ENCODE data around the gene P2RY6.

Gene P2RY6

GRCh38 chr11:73322382-73323306 is 50.5 kb downstream of the P2RY6 start:
- H3K4me3 ChIP-seq (ENCODE audit: insufficient read depth, low read depth, low read length, poor library complexity, severe bottlenecking) = no peak overlapping the region
- DNase-seq = no peak
- H3K4me1 ChIP-seq (ENCODE audit: control insufficient read depth, insufficient read depth, low read length, poor library complexity, severe bottlenecking) = no peaks in the 10 kb centered on the region
- no peak overlapping the region for H3K27ac ChIP-seq (ENCODE audit: insufficient read depth, low read length, poor library complexity, severe bottlenecking)
- no peaks in the 10 kb centered on the region for H3K9me3 ChIP-seq (ENCODE audit: control insufficient read depth, low read length)
- no peaks in the 10 kb centered on the region for H3K36me3 ChIP-seq (ENCODE audit: control insufficient read depth, insufficient read depth, low read length)
- H3K27me3 ChIP-seq (replicated peaks; ENCODE audit: control insufficient read depth, insufficient read depth, low read length, poor library complexity, severe bottlenecking) = no peaks in the 10 kb centered on the region

GRCh38 chr11:73323464-73323863 is 51.3 kb downstream of the P2RY6 start:
- Histone ChIP-seq H3K27ac (ENCODE audit: insufficient read depth, low read length, poor library complexity, severe bottlenecking) (no peak overlapping the region), H3K36me3 (ENCODE audit: control insufficient read depth, insufficient read depth, low read length) (no peaks in the 10 kb centered on the region), H3K27me3 (replicated peaks; ENCODE audit: control insufficient read depth, insufficient read depth, low read length, poor library complexity, severe bottlenecking) (no peaks in the 10 kb centered on the region), H3K4me1 (ENCODE audit: control insufficient read depth, insufficient read depth, low read length, poor library complexity, severe bottlenecking) (no peaks in the 10 kb centered on the region), H3K9me3 (ENCODE audit: control insufficient read depth, low read length) (no peaks in the 10 kb centered on the region), H3K4me3 (ENCODE audit: insufficient read depth, low read depth, low read length, poor library complexity, severe bottlenecking) (no peak overlapping the region)
- no peak for DNase-seq

GRCh38 chr11:73324116-73324515 is 52.0 kb downstream of the P2RY6 start:
- no peak for DNase-seq
- Histone ChIP-seq H3K36me3 (ENCODE audit: control insufficient read depth, insufficient read depth, low read length) (no peaks in the 10 kb centered on the region), H3K27ac (ENCODE audit: insufficient read depth, low read length, poor library complexity, severe bottlenecking) (no peak overlapping the region), H3K9me3 (ENCODE audit: control insufficient read depth, low read length) (no peaks in the 10 kb centered on the region), H3K27me3 (replicated peaks; ENCODE audit: control insufficient read depth, insufficient read depth, low read length, poor library complexity, severe bottlenecking) (no peaks in the 10 kb centered on the region), H3K4me3 (ENCODE audit: insufficient read depth, low read depth, low read length, poor library complexity, severe bottlenecking) (no peak overlapping the region), H3K4me1 (ENCODE audit: control insufficient read depth, insufficient read depth, low read length, poor library complexity, severe bottlenecking) (no peaks in the 10 kb centered on the region)

- Histone ChIP-seq H3K36me3 (ENCODE audit: control insufficient read depth, insufficient read depth, low read length) (no peaks in the 10 kb centered on the region), H3K9me3 (ENCODE audit: control insufficient read depth, low read length) (no peaks in the 10 kb centered on the region), H3K27me3 (replicated peaks; ENCODE audit: control insufficient read depth, insufficient read depth, low read length, poor library complexity, severe bottlenecking) (no peaks in the 10 kb centered on the region), H3K27ac (ENCODE audit: insufficient read depth, low read length, poor library complexity, severe bottlenecking) (no peak overlapping the region), H3K4me3 (ENCODE audit: insufficient read depth, low read depth, low read length, poor library complexity, severe bottlenecking) (no peak overlapping the region), H3K4me1 (ENCODE audit: control insufficient read depth, insufficient read depth, low read length, poor library complexity, severe bottlenecking) (no peaks in the 10 kb centered on the region)
- DNase-seq = no peak
Observed at GRCh38 chr11:73324665-73325035, 52.5 kb downstream of the P2RY6 start.

GRCh38 chr11:73325036-73325981 is 53.2 kb downstream of the P2RY6 start:
- Histone ChIP-seq H3K9me3 (ENCODE audit: control insufficient read depth, low read length) (no peaks in the 10 kb centered on the region), H3K27ac (ENCODE audit: insufficient read depth, low read length, poor library complexity, severe bottlenecking) (no peak overlapping the region), H3K4me3 (ENCODE audit: insufficient read depth, low read depth, low read length, poor library complexity, severe bottlenecking) (no peak overlapping the region), H3K36me3 (ENCODE audit: control insufficient read depth, insufficient read depth, low read length) (no peaks in the 10 kb centered on the region), H3K27me3 (replicated peaks; ENCODE audit: control insufficient read depth, insufficient read depth, low read length, poor library complexity, severe bottlenecking) (no peaks in the 10 kb centered on the region), H3K4me1 (ENCODE audit: control insufficient read depth, insufficient read depth, low read length, poor library complexity, severe bottlenecking) (no peaks in the 10 kb centered on the region)
- DNase-seq = no peak

GRCh38 chr11:73326929-73327811 is 55.0 kb downstream of the P2RY6 start:
- H3K4me1 ChIP-seq (ENCODE audit: control insufficient read depth, insufficient read depth, low read length, poor library complexity, severe bottlenecking) = no peaks in the 10 kb centered on the region
- H3K9me3 ChIP-seq (ENCODE audit: control insufficient read depth, low read length) = no peaks in the 10 kb centered on the region
- no peaks in the 10 kb centered on the region for H3K36me3 ChIP-seq (ENCODE audit: control insufficient read depth, insufficient read depth, low read length)
- H3K27ac ChIP-seq (ENCODE audit: insufficient read depth, low read length, poor library complexity, severe bottlenecking) = no peak overlapping the region
- no peak overlapping the region for H3K4me3 ChIP-seq (ENCODE audit: insufficient read depth, low read depth, low read length, poor library complexity, severe bottlenecking)
- DNase-seq = no peak
- H3K27me3 ChIP-seq (replicated peaks; ENCODE audit: control insufficient read depth, insufficient read depth, low read length, poor library complexity, severe bottlenecking) = no peaks in the 10 kb centered on the region

- no peaks in the 10 kb centered on the region for H3K9me3 ChIP-seq (ENCODE audit: control insufficient read depth, low read length)
- no peak for DNase-seq
- no peaks in the 10 kb centered on the region for H3K27me3 ChIP-seq (replicated peaks; ENCODE audit: control insufficient read depth, insufficient read depth, low read length, poor library complexity, severe bottlenecking)
- no peaks in the 10 kb centered on the region for H3K36me3 ChIP-seq (ENCODE audit: control insufficient read depth, insufficient read depth, low read length)
- no peak overlapping the region for H3K4me3 ChIP-seq (ENCODE audit: insufficient read depth, low read depth, low read length, poor library complexity, severe bottlenecking)
- H3K27ac ChIP-seq (ENCODE audit: insufficient read depth, low read length, poor library complexity, severe bottlenecking) = no peak overlapping the region
- H3K4me1 ChIP-seq (ENCODE audit: control insufficient read depth, insufficient read depth, low read length, poor library complexity, severe bottlenecking) = no peaks in the 10 kb centered on the region
Observed at GRCh38 chr11:73327812-73328364, 55.8 kb downstream of the P2RY6 start.

- H3K4me1 ChIP-seq (ENCODE audit: control insufficient read depth, insufficient read depth, low read length, poor library complexity, severe bottlenecking) = no peaks in the 10 kb centered on the region
Observed at GRCh38 chr11:73330569-73331093, 58.5 kb downstream of the P2RY6 start.

More at GRCh38 chr11:73330569-73331093, 58.5 kb downstream of the P2RY6 start:
- Histone ChIP-seq H3K36me3 (ENCODE audit: control insufficient read depth, insufficient read depth, low read length) (no peaks in the 10 kb centered on the region), H3K27ac (ENCODE audit: insufficient read depth, low read length, poor library complexity, severe bottlenecking) (no peak overlapping the region), H3K27me3 (replicated peaks; ENCODE audit: control insufficient read depth, insufficient read depth, low read length, poor library complexity, severe bottlenecking) (no peaks in the 10 kb centered on the region), H3K4me3 (ENCODE audit: insufficient read depth, low read depth, low read length, poor library complexity, severe bottlenecking) (no peak overlapping the region), H3K9me3 (ENCODE audit: control insufficient read depth, low read length) (no peaks in the 10 kb centered on the region)
- no peak for DNase-seq
